Caco-2 (cell line): ENCODE measurements around the gene BAHD1. TPM values are rescaled to one million over a fixed set of nuclear protein-coding genes. Genes with fewer than 3 reads are reported as not detected.

ENCODE experiments used
- BruUV-seq: library from RNA; stranded (reverse); fragments of 400-500 nt; replicated peaks from 2 replicates; lab custom pipeline; 2021; lab: Mats Ljungman, UMichigan
- CTCF ChIA-PET: fragments of 300-600 bp; sonication (Branson Sonifier 250); formaldehyde crosslinking; loops from one replicate; lab custom pipeline; 2022; ENCODE audit warnings: antibody characterized with exemption; lab: Charles Lee
- POLR2A ChIA-PET: fragments of 300-600 bp; sonication (Branson Sonifier 250); formaldehyde crosslinking; loops from one replicate; lab custom pipeline; 2022; ENCODE audit warnings: antibody characterized with exemption; lab: Charles Lee
- DNase-seq, 2 experiments: peaks; one replicate each; pipeline versions ENCODE4 v3.0.0 to v3.0.0-alpha.2; 2020 to 2022
- H3K27me3 ChIP-seq: replicated peaks from 2 replicates; pipeline ENCODE4 v1.6.0; 2011; ENCODE audit warnings: low read length; ENCODE audit not compliant: control insufficient read depth, insufficient read depth
- H3K36me3 ChIP-seq: 2 replicates; pipeline ENCODE4 v1.5.1; 2011; ENCODE audit warnings: low read length; ENCODE audit not compliant: control insufficient read depth, insufficient read depth
- H3K4me1 ChIP-seq: fragments of 250-450 bp; sonication (Bioruptor Pico); 2 replicates; pipeline ENCODE4 v1.5.1; 2020; ENCODE audit warnings: mild to moderate bottlenecking
- H3K4me3 ChIP-seq: 2 replicates; pipeline ENCODE4 v1.5.1; 2011; ENCODE audit warnings: low read depth, mild to moderate bottlenecking, control low read depth, low read length
- H3K9me3 ChIP-seq: fragments of 250-450 bp; sonication (Bioruptor Pico); 2 replicates; pipeline ENCODE4 v1.5.1; 2020; ENCODE audit warnings: mild to moderate bottlenecking, moderate library complexity
- H3K27ac Mint-ChIP-seq: one replicate; pipeline ENCODE4 v1.8.0; 2022; ENCODE audit warnings: mixed read lengths; ENCODE audit not compliant: unreplicated experiment
- H3K27me3 Mint-ChIP-seq: one replicate; pipeline ENCODE4 v1.8.0; 2022; ENCODE audit warnings: mixed read lengths; ENCODE audit not compliant: insufficient read depth, unreplicated experiment
- H3K36me3 Mint-ChIP-seq: one replicate; pipeline ENCODE4 v1.8.0; 2022; ENCODE audit warnings: mild to moderate bottlenecking, mixed read lengths; ENCODE audit not compliant: insufficient read depth, unreplicated experiment
- H3K4me1 Mint-ChIP-seq: one replicate; pipeline ENCODE4 v1.8.0; 2022; ENCODE audit warnings: low read depth, mixed read lengths; ENCODE audit not compliant: unreplicated experiment
- H3K4me3 Mint-ChIP-seq: one replicate; pipeline ENCODE4 v1.8.0; 2022; ENCODE audit warnings: mild to moderate bottlenecking, moderate library complexity, mixed read lengths; ENCODE audit not compliant: unreplicated experiment
- H3K9me3 Mint-ChIP-seq: one replicate; pipeline ENCODE4 v1.8.0; 2022; ENCODE audit warnings: mixed read lengths; ENCODE audit not compliant: unreplicated experiment
- CTCF ChIP-seq, 2 experiments: fragments of 200-600 bp in 1 of 2; IDR thresholded peaks; 1 replicate in 1 of 2; 2 replicates in 1 of 2; pipeline versions ENCODE4 v1.5.1 to v1.8.0; 2011 to 2022; ENCODE audit warnings: antibody characterized with exemption in 1 of 2, control low read depth in 1 of 2, inconsistent platforms in 1 of 2, low read depth in 1 of 2, low read length in 1 of 2, mild to moderate bottlenecking in 1 of 2, moderate library complexity in 1 of 2; ENCODE audit not compliant: insufficient read depth in 1 of 2, severe bottlenecking in 1 of 2, unreplicated experiment in 1 of 2
- intact Hi-C: fragments of 100-400 bp; cut with micrococcal nuclease; formaldehyde crosslinking; loops from one replicate; pipeline ENCODE4 v1.10.0; 2022; ENCODE audit not compliant: unreplicated experiment
- total RNA-seq: library from RNA; stranded (reverse); gene quantifications from 2 replicates; pipeline ENCODE4 v1.2.3, GENCODE V29; 2022

The BAHD1 gene
- total RNA-seq, 1 experiment from 2014 or later = 28.1 TPM

- intact Hi-C loops = no loop called here
- Histone ChIP-seq H3K27me3 (no peaks in the 10 kb centered on the region), H3K36me3 (no peaks in the 10 kb centered on the region), H3K9me3 (no peaks in the 10 kb centered on the region), H3K4me1 (peaks cover 13% of the 10 kb centered on the region; the same call in 1 of the 2 replicates), H3K4me3 (no peak overlapping the region)
- no peak for DNase-seq
- no peaks in the 10 kb centered on the region for H3K27me3 Mint-ChIP-seq
- peaks cover 17% of the 10 kb centered on the region for H3K4me1 Mint-ChIP-seq
- no peak overlapping the region for H3K4me3 Mint-ChIP-seq
- BruUV-seq = no TSS peak
- peaks cover 5% of the 10 kb centered on the region for H3K36me3 Mint-ChIP-seq
- H3K9me3 Mint-ChIP-seq = no peaks in the 10 kb centered on the region
- ChIA-PET POLR2A (no interaction called here), CTCF (no interaction called here)
- H3K27ac Mint-ChIP-seq = no peak overlapping the region
- no peak for TF ChIP-seq CTCF (IDR thresholded peaks at IDR 0.05; ENCODE audit: insufficient read depth in 1 of 2, low read depth in 1 of 2, low read length in 1 of 2, severe bottlenecking in 1 of 2, unreplicated experiment in 1 of 2)
Observed at GRCh38 chr15:40446144-40446543, 5.4 kb downstream of the BAHD1 start.

- H3K9me3 ChIP-seq = no peaks in the 10 kb centered on the region
- H3K4me1 ChIP-seq = peaks cover 19% of the 10 kb centered on the region
- no TSS peak for BruUV-seq
- ChIA-PET POLR2A (no interaction called here), CTCF (no interaction called here)
- peaks cover 5% of the 10 kb centered on the region for H3K36me3 Mint-ChIP-seq
- no peak for TF ChIP-seq CTCF (IDR thresholded peaks at IDR 0.05; ENCODE audit: insufficient read depth in 1 of 2, low read depth in 1 of 2, low read length in 1 of 2, severe bottlenecking in 1 of 2, unreplicated experiment in 1 of 2)
- H3K27me3 Mint-ChIP-seq = no peaks in the 10 kb centered on the region
- H3K9me3 Mint-ChIP-seq = no peaks in the 10 kb centered on the region
- no peak overlapping the region for H3K4me3 ChIP-seq
- H3K4me3 Mint-ChIP-seq = no peak overlapping the region
- no peak for DNase-seq
- H3K27me3 ChIP-seq = no peaks in the 10 kb centered on the region
- intact Hi-C loops = no loop called here
- peaks cover 14% of the 10 kb centered on the region for H3K4me1 Mint-ChIP-seq
- no peak overlapping the region for H3K27ac Mint-ChIP-seq
- H3K36me3 ChIP-seq = no peaks in the 10 kb centered on the region
Observed at GRCh38 chr15:40448354-40448753, 7.6 kb downstream of the BAHD1 start.

- Mint-ChIP-seq H3K27ac (no peak overlapping the region), H3K36me3 (no peaks in the 10 kb centered on the region), H3K4me1 (peaks cover 12% of the 10 kb centered on the region), H3K27me3 (no peaks in the 10 kb centered on the region), H3K4me3 (no peak overlapping the region), H3K9me3 (no peaks in the 10 kb centered on the region)
- ChIA-PET CTCF (no interaction called here), POLR2A (no interaction called here)
- no peak for TF ChIP-seq CTCF (IDR thresholded peaks at IDR 0.05; ENCODE audit: insufficient read depth in 1 of 2, low read depth in 1 of 2, low read length in 1 of 2, severe bottlenecking in 1 of 2, unreplicated experiment in 1 of 2)
- Histone ChIP-seq H3K4me3 (no peak overlapping the region), H3K27me3 (no peaks in the 10 kb centered on the region), H3K9me3 (no peaks in the 10 kb centered on the region), H3K4me1 (peaks cover 21% of the 10 kb centered on the region), H3K36me3 (no peaks in the 10 kb centered on the region)
- DNase-seq = no peak
- no TSS peak for BruUV-seq
- intact Hi-C loops = no loop called here
Observed at GRCh38 chr15:40449275-40449674, 8.5 kb downstream of the BAHD1 start.
